Stimulated activated naive CD8-positive, alpha-beta T cell treated with anti-CD3 and anti-CD28 coated beads, Interleukin-15, amount 100 ng/mL, for 72 hours (primary cell): ENCODE measurements around the gene HOXB4.

Experiments used
- ATAC-seq: fragments of 150-1000 bp; cut with Tn5 transposase; 2 replicates; pipeline ENCODE4 v1.10.0; 2021; ENCODE audit warnings: mild to moderate bottlenecking, moderate library complexity
- DNase-seq, 2 donors: peaks; one replicate each; pipeline ENCODE4 v3.0.0; 2021 to 2022
- H3K27ac Mint-ChIP-seq, 2 donors: one replicate each; pipeline ENCODE4 v1.8.0; 2022; ENCODE audit warnings: mild to moderate bottlenecking in 2 of 2, mixed read lengths in 2 of 2, moderate library complexity in 2 of 2
- H3K27me3 Mint-ChIP-seq: one replicate; pipeline ENCODE4 v1.8.0; 2022; ENCODE audit warnings: mixed read lengths
- H3K4me1 Mint-ChIP-seq: one replicate; pipeline ENCODE4 v1.8.0; 2022; ENCODE audit warnings: mild to moderate bottlenecking, mixed read lengths
- H3K4me3 Mint-ChIP-seq, 2 donors: one replicate each; pipeline ENCODE4 v1.8.0; 2022; ENCODE audit warnings: mild to moderate bottlenecking in 2 of 2, mixed read lengths in 2 of 2, moderate library complexity in 1 of 2
- H3K9me3 Mint-ChIP-seq, 2 donors: one replicate each; pipeline ENCODE4 v1.8.0; 2022; ENCODE audit warnings: mixed read lengths in 2 of 2

The HOXB4 gene

DNA sequence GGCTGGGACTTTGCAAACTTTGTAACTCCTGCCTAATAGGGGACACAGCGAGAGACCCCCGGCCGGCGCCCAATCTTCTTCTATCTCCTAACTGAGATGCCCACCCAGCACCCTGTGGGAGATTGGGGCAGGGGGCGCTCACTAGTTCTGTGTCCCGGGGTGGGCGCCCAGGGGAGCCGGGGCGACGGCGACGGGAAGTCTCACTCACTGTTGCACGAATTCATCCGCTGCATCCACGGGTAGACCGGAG, 19.3 kb upstream of the HOXB4 start:
- Mint-ChIP-seq H3K27ac (peak overlapping the region in 1 of 2 donors; percentile 57), H3K9me3 (no peaks in the 10 kb centered on the region), H3K4me1 (peaks cover 56% of the 10 kb centered on the region), H3K27me3 (peaks cover 100% of the 10 kb centered on the region), H3K4me3 (peak overlapping the region; percentile 77 to 83)
- DNase-seq, result no peak
- ATAC-seq, result no peak

- peaks cover 54% of the 10 kb centered on the region for H3K4me1 Mint-ChIP-seq
- ATAC-seq (peak; percentile 15), DNase-seq (no peak)
- H3K27me3 Mint-ChIP-seq, result peaks cover 100% of the 10 kb centered on the region
- peak overlapping the region; percentile 77 to 83 for H3K4me3 Mint-ChIP-seq
- H3K27ac Mint-ChIP-seq, result peak overlapping the region in 1 of 2 donors; percentile 57
- H3K9me3 Mint-ChIP-seq, result no peaks in the 10 kb centered on the region
Observed at GRCh38 chr17:48596735-48597527, 18.8 kb upstream of the HOXB4 start.

GRCh38 chr17:48596000-48596734, 18.0 kb upstream of the HOXB4 start:
- Mint-ChIP-seq H3K4me3 (peak overlapping the region; percentile 77 to 83), H3K27me3 (peaks cover 100% of the 10 kb centered on the region), H3K9me3 (no peaks in the 10 kb centered on the region), H3K27ac (no peak overlapping the region), H3K4me1 (peaks cover 50% of the 10 kb centered on the region)
- peak; percentile 42 for ATAC-seq
- DNase-seq, result peak; percentile 43 to 54

GRCh38 chr17:48595278-48595999, 17.3 kb upstream of the HOXB4 start:
- no peak for ATAC-seq
- Mint-ChIP-seq H3K27ac (no peak overlapping the region), H3K9me3 (no peaks in the 10 kb centered on the region), H3K4me3 (peak overlapping the region; percentile 34 to 38), H3K4me1 (peaks cover 50% of the 10 kb centered on the region), H3K27me3 (peaks cover 100% of the 10 kb centered on the region)
- no peak for DNase-seq

DNA sequence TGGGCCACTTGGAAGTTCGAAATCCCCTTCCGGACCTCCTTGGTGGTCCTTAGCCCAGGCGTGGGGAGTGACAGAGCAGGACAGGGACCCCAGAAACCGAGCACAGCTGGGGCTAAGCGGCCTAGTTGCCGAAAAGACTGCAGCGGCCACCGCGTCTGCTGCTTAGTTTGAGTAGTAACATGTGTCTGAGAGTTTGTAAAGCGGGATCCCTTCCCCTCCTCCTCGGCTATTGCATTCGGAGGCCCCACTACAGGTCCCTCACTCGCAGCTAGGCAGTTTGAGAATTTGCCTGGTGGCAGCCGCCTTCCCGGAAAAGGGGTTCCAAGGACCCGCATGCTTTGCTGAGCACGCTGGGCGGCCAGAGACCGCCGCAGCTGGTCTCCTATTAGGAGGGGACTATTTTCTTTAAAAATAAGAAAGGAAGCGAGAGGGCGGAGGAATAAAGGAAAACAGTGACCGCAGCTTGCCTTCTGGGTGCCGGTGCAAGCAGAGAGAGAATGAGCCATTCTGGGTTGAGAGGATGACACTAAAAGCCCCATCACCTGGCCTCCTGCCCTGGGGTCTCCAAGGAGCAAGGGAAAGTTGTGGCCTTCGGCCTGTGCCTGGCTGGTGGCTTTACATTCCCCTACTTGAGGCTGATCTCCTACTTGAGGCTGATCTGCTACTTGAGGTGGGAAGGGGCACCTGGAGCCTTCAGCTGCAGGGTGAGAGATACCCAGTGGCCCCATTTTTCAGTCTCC, 16.6 kb upstream of the HOXB4 start:
- H3K9me3 Mint-ChIP-seq, result no peaks in the 10 kb centered on the region
- peaks cover 100% of the 10 kb centered on the region for H3K27me3 Mint-ChIP-seq
- ATAC-seq (no peak), DNase-seq (no peak)
- no peak overlapping the region for H3K27ac Mint-ChIP-seq
- H3K4me3 Mint-ChIP-seq, result no peak overlapping the region
- peaks cover 57% of the 10 kb centered on the region for H3K4me1 Mint-ChIP-seq

GRCh38 chr17:48593840-48594537, 15.8 kb upstream of the HOXB4 start:
- peak overlapping the region; percentile 83 to 89 for H3K4me3 Mint-ChIP-seq
- peaks cover 62% of the 10 kb centered on the region for H3K4me1 Mint-ChIP-seq
- peaks cover 100% of the 10 kb centered on the region for H3K27me3 Mint-ChIP-seq
- DNase-seq (peak; percentile 81 to 86), ATAC-seq (peak; percentile 58)
- no peaks in the 10 kb centered on the region for H3K9me3 Mint-ChIP-seq
- H3K27ac Mint-ChIP-seq, result no peak overlapping the region

DNA sequence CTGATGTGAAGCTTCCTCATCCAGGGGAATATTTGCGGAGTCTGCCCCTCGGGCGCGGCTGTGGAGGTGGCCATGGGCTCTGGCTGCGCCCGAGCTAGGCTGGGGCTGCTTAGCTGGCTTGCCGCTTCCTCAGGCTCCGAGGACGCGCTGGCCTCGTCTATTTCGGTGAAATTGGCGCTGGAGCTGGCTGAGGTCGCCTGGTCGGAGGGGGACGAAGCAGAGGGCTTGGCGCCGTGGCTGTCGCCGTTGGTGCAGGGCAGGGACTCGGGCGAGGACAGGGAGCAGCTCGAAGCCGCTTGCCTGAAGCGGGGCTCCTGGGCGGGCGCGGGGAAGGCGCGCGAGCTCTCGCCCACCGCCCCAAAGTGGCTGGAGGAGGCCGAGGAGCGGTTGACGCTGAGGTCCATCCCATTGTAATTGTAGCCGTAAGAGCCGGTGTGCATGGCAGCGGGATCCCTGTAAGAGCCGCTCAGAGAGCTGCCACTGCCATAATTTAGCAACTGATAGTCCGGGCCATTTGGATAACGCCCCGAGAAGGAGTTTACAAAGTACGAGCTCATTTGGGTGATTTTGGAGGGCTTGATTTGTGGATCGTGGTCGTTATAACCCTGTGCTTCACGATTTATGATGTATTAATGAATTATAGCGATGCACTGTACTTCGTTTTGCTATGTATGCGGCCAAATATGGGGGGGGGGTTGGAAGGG, 15.1 kb upstream of the HOXB4 start, which contains the start of gene HOXB5:
HOXB5 (minus strand) TSS at position 654 of the 704 bp plus-strand sequence; CDS start at position 557, 97 bp downstream.
- peak; percentile 37 for ATAC-seq
- peaks cover 56% of the 10 kb centered on the region for H3K4me1 Mint-ChIP-seq
- H3K27ac Mint-ChIP-seq, result peak within 1 kb of the TSS in 1 of 2 donors; percentile 77
- H3K9me3 Mint-ChIP-seq, result no peaks in the 10 kb centered on the region
- DNase-seq, result no peak
- H3K27me3 Mint-ChIP-seq, result peaks cover 100% of the 10 kb centered on the region
- peak within 1 kb of the TSS; percentile 83 to 89 for H3K4me3 Mint-ChIP-seq

DNA sequence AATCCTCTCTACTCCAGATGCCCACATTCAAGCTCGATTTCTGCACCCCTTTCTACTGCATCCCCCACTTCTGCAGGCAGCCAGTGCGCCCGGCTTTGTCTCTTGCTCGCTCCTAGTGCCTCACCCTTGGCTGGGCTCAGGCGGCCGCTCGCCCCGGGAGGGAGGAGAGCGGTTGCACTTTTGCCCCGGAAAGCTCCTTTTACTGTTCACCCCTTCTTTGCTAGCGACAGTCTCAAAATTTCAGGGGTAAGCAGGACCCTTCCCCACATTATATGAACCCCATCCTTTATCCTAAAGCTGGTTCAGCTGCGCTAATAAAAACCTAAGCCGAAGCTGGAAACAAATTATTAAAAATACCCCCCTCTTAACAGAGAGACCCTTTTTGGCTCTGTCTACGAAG, 14.4 kb upstream of the HOXB4 start:
- no peak overlapping the region for H3K27ac Mint-ChIP-seq
- no peaks in the 10 kb centered on the region for H3K9me3 Mint-ChIP-seq
- ATAC-seq, result peak; percentile 54
- DNase-seq, result no peak
- H3K4me3 Mint-ChIP-seq, result peak overlapping the region; percentile 83 to 89
- peaks cover 52% of the 10 kb centered on the region for H3K4me1 Mint-ChIP-seq
- peaks cover 100% of the 10 kb centered on the region for H3K27me3 Mint-ChIP-seq

GRCh38 chr17:48592057-48592514, 13.9 kb upstream of the HOXB4 start:
- ATAC-seq, result no peak
- H3K4me3 Mint-ChIP-seq, result peak overlapping the region; percentile 42 to 89

DNA sequence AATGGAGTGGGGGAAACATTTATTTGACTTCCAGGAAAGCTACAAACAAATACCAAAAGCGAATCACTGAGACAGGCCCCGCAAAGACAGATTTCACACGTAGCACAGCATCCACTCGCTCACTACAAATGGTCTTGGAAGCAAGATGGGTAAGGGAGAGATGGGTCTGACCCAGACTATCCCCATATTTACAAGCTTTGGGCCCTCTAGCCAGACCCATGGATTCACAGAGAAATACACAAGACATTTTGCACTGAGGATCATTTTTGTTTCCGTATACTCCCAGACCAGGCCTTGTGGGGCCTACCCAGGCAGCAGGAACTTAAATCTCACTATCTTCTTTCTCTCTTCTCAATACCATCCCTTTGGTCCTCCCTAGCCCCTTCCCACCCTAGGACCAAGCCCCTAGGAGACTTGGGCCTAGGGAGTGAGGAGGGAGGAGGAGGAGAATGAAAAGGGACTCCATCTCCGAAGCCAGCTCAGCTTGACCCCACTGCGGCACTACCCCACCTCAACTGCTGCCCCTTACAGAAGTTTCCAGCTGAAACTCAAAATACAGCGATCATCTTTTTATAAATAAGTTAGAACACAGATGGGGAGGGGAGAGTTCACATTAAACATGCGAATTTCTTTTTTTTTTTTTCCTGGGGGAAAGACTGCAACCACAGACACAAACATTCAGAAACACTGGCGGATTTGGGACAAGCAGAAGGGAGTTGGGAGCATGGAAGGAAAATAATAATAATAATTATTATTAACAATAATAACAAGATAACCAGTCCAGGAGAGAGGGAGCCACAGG, 13.3 kb upstream of the HOXB4 start:
- Mint-ChIP-seq H3K27me3 (peaks cover 100% of the 10 kb centered on the region), H3K4me1 (peaks cover 50% of the 10 kb centered on the region), H3K27ac (no peak overlapping the region), H3K4me3 (peak overlapping the region in 1 of 2 donors; percentile 89), H3K9me3 (no peaks in the 10 kb centered on the region)
- DNase-seq (no peak), ATAC-seq (no peak)

More at GRCh38 chr17:48592057-48592514, 13.9 kb upstream of the HOXB4 start:
- H3K27me3 Mint-ChIP-seq, result peaks cover 100% of the 10 kb centered on the region
- H3K9me3 Mint-ChIP-seq, result no peaks in the 10 kb centered on the region
- H3K4me1 Mint-ChIP-seq, result peaks cover 52% of the 10 kb centered on the region
- no peak for DNase-seq
- H3K27ac Mint-ChIP-seq, result no peak overlapping the region

DNA sequence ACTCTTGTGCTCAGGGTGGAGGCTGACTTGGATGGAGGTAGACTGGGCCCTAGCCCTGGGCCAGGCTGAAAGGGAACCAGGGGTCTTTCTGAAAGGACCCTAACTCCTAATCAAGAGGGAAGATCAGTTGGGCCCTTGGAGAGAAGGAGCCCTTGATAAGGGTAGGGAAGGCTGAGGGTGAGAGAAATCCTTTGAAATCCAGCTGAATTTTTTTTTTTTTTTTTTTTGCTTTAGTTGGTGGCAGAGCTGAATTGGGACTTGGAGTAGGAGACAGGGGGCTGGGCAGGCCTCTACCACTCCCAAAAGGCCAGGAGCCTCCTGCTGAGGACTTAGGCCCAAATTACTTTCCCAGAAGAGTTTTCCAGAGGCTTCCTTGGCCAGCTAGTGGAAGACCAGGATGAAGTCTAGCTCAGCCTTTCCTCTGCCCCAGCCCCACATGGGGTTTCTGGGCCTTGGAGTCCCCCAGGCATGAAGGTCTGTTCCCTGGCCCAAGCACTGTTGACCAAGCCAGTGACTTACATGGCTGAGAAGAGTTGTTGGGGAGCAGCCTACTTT, 12.5 kb upstream of the HOXB4 start:
- peaks cover 53% of the 10 kb centered on the region for H3K4me1 Mint-ChIP-seq
- no peaks in the 10 kb centered on the region for H3K9me3 Mint-ChIP-seq
- no peak overlapping the region for H3K4me3 Mint-ChIP-seq
- DNase-seq, result no peak
- ATAC-seq, result no peak
- H3K27me3 Mint-ChIP-seq, result peaks cover 100% of the 10 kb centered on the region
- no peak overlapping the region for H3K27ac Mint-ChIP-seq

GRCh38 chr17:48589831-48590606, 11.9 kb upstream of the HOXB4 start, which contains the start of gene HOXB3:
TSS of gene HOXB3 (minus strand) at chr17:48590241. CDS start at chr17:48552474, 37,767 bp downstream.
- H3K4me3 Mint-ChIP-seq, result peak within 1 kb of the TSS in 1 of 2 donors; percentile 28
- DNase-seq (no peak), ATAC-seq (no peak)
- H3K9me3 Mint-ChIP-seq, result no peaks in the 10 kb centered on the region
- H3K4me1 Mint-ChIP-seq, result peaks cover 59% of the 10 kb centered on the region
- H3K27ac Mint-ChIP-seq, result no peak within 1 kb of the TSS
- H3K27me3 Mint-ChIP-seq, result peaks cover 100% of the 10 kb centered on the region
